AG08396 (cell line): ENCODE results near the gene INVS.

Experiments used
- DNase-seq: peaks from one replicate; pipeline ENCODE4 v3.0.0; 2012; ENCODE audit warnings: low spot score, mixed read lengths

Gene INVS

GRCh38 chr9:100281676-100282387 is 182.8 kb downstream of the INVS start:
- DNase-seq = no peak

GRCh38 chr9:100282388-100282719 is 183.3 kb downstream of the INVS start:
- DNase-seq = no peak

DNA sequence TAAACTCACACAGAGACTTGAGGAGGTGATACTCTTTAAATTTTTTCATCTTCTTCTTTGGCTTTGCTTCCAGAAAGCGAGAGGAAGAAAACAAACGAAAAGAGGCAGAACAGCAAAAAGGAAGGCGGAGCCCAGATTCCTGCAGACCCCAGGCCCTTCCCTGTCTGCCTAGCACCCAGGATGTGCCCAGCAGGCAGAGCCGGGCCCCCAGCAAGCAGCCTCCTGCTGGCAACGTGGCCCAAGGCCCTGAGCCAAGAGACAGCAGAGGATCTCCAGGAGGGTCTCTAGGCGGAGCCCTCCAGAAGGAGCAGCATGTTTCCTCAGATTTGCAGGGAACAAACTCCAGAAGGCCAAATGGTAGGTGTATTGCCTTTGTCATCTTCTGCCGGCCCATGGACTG is 185.2 kb downstream of the INVS start:
- no peak for DNase-seq

GRCh38 chr9:100285080-100285479 is 186.0 kb downstream of the INVS start:
- no peak for DNase-seq

DNA sequence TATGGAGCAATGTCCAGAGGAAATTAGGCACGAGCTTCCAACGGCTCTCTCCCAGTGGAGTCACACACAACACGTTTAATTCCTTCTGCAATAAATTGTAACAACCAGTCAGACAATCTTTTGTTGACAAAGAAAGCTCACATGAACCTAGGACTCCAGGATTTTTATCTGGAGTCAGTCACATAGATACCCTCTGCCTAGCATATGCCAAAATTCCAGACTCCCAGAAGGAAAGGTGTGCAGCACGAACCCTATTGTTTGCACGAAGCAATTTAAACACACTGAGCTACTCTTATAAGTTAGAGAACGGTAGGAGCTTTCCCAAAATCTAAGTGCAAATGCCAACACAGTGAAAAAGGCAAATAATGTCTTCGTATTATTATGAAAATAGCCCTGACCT is 186.6 kb downstream of the INVS start:
- no peak for DNase-seq

DNA sequence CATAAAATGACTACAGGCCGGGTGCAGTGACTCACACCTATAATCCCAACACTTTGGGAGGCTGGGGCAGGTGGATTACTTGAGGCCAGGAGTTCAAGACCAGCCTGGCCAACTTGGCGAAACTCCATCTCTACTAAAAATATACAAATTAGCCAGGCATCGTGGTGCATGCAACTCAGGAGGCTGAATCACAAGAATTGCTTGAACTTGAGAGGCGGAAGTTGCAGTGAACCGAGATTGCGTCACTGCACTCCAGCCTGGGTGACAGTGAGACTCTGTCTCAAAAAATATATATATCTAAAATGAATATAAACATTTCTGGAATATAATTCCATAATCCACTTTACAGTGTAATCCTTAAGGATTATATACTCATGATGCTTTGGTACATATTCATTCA is 187.2 kb downstream of the INVS start:
- no peak for DNase-seq

DNA sequence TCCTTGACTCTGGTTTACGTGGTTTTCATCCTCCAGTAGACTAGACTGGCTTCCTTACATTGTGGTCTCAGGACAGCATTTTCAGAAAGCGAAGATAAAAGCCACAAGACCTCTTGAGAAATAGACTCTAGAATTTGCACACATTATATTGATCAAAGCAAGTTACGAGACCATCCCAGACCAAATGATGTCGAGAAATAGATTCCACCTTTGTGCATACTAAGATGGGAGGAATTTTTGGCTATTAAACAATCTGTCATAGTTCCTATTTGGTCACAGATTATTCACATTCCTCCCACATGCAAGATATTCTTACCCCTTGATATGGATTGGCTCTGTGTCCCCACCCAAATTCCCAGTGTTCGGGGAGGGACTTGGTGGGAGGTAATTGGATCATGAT is 188.1 kb downstream of the INVS start:
- DNase-seq = no peak

- no peak for DNase-seq
These were observed 191.7 kb downstream of the INVS start for GRCh38 chr9:100290714-100291113.

DNA sequence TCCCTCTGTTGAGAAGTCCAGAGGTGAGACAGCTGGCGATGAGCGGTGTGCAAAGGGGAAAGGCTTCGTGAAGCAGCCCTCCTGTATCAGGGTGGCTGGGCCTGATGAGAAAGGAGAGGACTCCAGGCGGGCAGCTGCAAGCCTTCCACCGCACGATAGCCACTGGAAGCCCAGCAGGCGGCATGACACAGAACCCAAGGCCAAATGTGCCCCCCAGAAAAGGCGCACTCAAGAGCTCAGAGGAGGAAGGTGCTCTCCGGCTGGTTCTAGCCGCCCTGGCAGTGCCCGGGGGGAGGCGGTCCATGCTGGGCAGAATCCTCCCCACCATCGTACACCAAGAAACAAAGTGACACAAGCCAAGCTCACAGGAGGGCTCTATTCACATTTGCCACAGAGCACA is 193.4 kb downstream of the INVS start:
- no peak for DNase-seq

GRCh38 chr9:100294341-100294740 is 195.3 kb downstream of the INVS start:
- no peak for DNase-seq

DNA sequence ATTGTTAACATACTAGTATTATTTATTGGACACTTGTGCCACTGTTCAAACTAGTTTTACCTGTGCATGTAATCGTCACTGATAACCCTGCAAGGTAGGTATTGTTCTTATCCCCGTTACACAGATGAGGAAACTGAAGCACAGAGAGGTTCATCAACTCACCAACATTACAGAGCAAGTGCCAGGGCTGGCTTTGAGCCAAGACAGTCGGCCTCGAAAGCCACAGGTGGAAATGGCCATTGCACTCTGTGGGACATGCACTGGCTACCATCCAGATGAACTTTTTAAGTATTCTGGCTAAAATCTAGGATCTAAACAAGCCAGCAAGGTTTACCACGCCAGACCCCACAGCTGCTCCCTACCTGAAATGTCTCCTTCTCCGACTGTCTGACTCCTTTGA is 195.8 kb downstream of the INVS start:
- no peak for DNase-seq

DNA sequence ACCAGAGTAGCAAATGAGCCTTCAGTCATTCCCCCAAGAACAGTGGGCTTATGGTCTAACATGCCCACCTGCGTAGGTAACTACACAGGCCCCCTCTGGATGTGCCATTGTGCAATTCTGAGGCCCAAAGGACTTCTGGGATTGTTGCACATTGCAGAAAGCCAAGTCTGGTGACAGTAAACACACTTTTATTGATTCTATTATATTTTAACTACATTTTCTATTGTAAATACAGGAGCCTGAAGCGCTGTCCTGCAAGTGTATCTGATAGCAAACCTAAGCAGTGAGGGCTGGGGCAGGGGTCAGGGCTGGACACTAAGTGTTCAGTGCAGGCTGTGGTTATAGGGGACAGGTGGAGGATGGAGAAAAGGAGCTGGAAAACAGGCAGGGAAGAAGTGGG is 196.2 kb downstream of the INVS start:
- DNase-seq = no peak

- no peak for DNase-seq
These were observed 197.4 kb downstream of the INVS start for GRCh38 chr9:100296407-100296806.

GRCh38 chr9:100298378-100298777 is 199.3 kb downstream of the INVS start:
- no peak for DNase-seq

GRCh38 chr9:100303747-100304146 is 204.7 kb downstream of the INVS start:
- no peak for DNase-seq

- no peak for DNase-seq
These were observed 207.2 kb downstream of the INVS start for GRCh38 chr9:100306283-100306682.

DNA sequence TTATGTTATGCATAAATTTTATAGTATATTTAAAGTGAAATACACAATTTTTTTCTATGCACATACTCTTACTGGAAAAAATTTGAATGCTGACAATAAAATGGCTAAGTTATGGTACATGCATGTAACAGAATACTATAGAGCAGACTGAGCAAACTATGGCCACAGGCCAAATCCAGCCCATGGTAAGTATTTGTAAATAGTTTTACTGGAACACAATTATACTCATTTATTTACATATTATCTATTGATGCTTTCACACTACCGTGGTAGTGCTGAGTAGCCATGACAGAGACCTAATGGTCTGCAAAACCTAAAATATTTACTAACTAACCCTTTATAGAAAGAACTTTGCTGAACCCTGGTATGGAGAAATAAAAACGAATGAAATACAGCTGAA is 208.0 kb downstream of the INVS start:
- DNase-seq = no peak

DNA sequence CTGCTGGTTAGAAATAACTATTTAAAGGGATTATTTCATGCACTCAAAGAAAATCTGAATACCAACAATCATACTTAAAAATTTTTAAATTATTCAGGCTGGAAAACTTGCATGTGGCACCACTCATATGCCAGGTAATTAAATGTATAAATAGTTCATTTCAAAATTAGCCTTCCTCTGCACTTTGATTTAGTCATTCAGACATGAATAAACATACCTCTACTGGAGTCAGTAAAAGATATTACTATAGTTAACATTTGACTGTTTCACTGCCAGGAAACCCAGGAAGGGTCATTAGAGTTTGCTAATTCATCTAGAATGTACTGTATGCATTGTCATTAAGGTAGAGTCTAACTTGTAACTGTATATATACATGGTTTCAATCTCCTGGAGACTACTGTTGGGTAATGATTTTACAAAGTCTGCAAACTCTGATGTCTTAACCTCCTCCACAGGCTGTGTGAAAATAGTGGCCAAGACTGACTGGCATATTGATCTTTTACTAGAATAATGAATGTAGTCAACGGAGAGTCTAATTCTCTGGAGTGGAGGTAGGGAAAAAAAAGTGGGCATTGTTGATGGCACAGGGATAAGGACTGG is 210.0 kb downstream of the INVS start:
- DNase-seq = peak; percentile 8

GRCh38 chr9:100309992-100310391 is 210.9 kb downstream of the INVS start:
- DNase-seq = peak; percentile 12

GRCh38 chr9:100315561-100315960 is 216.5 kb downstream of the INVS start:
- no peak for DNase-seq

- DNase-seq = no peak
These were observed 218.7 kb downstream of the INVS start for GRCh38 chr9:100317706-100318105.

DNA sequence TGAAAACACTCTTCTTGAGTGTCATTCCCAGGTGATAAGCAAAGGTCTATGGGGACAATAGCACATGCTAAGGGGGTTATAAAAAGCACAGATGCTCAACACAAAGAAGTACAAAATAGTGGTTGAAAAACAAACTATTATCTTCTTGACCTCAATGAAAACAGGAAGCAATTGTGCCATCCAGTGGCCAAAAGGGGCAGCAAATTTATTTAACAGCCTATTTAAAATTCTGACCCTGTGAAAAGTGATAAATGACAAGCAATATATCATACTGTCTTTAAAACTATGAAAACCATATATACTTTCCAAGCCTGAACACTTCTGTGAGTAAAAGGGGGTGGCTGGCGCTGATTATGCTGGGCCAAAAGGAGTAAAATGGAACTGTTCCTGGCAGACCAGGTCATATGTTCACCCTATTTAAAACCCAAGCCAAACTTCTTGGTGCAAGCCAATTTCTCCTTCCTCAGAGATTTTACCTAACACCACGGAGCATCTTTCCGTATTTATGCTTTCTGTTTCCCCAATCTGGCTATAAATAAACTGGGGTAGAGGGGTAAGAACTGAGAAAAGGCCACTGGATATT is 224.0 kb downstream of the INVS start:
- peak; percentile 14 for DNase-seq

- DNase-seq = no peak
These were observed 225.7 kb downstream of the INVS start for GRCh38 chr9:100324594-100325200.
